GM21526 (cell line): ENCODE results near the gene ABHD11.
"Not testable (repeated sequence)": the region's sequence is repeated elsewhere in the genome, so short reads cannot be mapped to it uniquely, and the experiment has no call there.

ENCODE experiments used
- ATAC-seq: cut with Tn5 transposase; IDR thresholded peaks from one replicate; pipeline ENCODE4 v1.9.1; 2021; ENCODE audit warnings: moderate library complexity; ENCODE audit not compliant: unreplicated experiment, low FRiP score

Gene ABHD11

GRCh38 chr7:73738612-73739386, at the start of gene ABHD11:
Gene ABHD11, minus strand, starts transcription at chr7:73738802. Its CDS starts 32 bp downstream, at chr7:73738770.
- peak; percentile 77 for ATAC-seq

GRCh38 chr7:73787786-73788048, 49.1 kb upstream of the ABHD11 start:
- ATAC-seq = not testable (repeated sequence)

GRCh38 chr7:73786588-73786987, 48.0 kb upstream of the ABHD11 start:
- no peak for ATAC-seq

GRCh38 chr7:73779517-73779916, 40.9 kb upstream of the ABHD11 start:
- ATAC-seq = no peak

- no peak for ATAC-seq
Measured at GRCh38 chr7:73778801-73779389, 40.3 kb upstream of the ABHD11 start.

GRCh38 chr7:73774923-73775322, 36.3 kb upstream of the ABHD11 start:
- no peak for ATAC-seq

- no peak for ATAC-seq
Measured at GRCh38 chr7:73773700-73774517, 35.3 kb upstream of the ABHD11 start.

- no peak for ATAC-seq
Measured at GRCh38 chr7:73770860-73771670, 32.5 kb upstream of the ABHD11 start.

- no peak for ATAC-seq
Measured at GRCh38 chr7:73770002-73770859, 31.6 kb upstream of the ABHD11 start, which contains the start of gene CLDN3. Gene CLDN3, minus strand, starts transcription at chr7:73770270. Its CDS starts 221 bp downstream, at chr7:73770049.

GRCh38 chr7:73769481-73770001, 30.9 kb upstream of the ABHD11 start:
- no peak for ATAC-seq

- no peak for ATAC-seq
Measured at GRCh38 chr7:73768641-73769480, 30.3 kb upstream of the ABHD11 start.

- no peak for ATAC-seq
Measured at GRCh38 chr7:73766556-73767229, 28.1 kb upstream of the ABHD11 start.

GRCh38 chr7:73762659-73762999, 24.0 kb upstream of the ABHD11 start:
- ATAC-seq = no peak

GRCh38 chr7:73761854-73762658, 23.5 kb upstream of the ABHD11 start:
- ATAC-seq = no peak

GRCh38 chr7:73758581-73759138, 20.1 kb upstream of the ABHD11 start:
- ATAC-seq = no peak

- no peak for ATAC-seq
Measured at GRCh38 chr7:73749931-73750776, 11.6 kb upstream of the ABHD11 start.
